ENCODE results near the gene FLT3.

DNA sequence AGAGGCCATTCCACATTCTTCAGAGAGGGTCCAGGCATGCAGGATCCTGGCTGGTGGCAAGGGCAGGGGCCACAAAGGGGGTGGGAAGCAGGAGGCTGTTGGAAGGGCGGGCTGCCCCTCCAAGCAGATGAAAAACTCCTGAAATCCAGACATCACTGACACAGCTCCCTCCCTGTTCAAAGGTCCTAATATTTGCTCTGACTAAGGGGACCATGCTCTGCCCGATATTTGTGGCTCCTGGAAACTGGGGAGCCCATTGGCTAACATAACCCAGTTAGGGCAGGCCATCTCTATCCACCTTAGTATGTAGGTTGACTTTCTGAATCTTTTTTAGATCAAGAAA, 127.9 kb downstream of the FLT3 start:
- TF ChIP-seq GABPA (IDR thresholded peaks at IDR 0.05; ENCODE audit: low read depth): no peak
- TF ChIP-seq CTCF (IDR thresholded peaks at IDR 0.05; ENCODE audit: insufficient read depth, low read length): no peak
- TF ChIP-seq, protein P1, sequence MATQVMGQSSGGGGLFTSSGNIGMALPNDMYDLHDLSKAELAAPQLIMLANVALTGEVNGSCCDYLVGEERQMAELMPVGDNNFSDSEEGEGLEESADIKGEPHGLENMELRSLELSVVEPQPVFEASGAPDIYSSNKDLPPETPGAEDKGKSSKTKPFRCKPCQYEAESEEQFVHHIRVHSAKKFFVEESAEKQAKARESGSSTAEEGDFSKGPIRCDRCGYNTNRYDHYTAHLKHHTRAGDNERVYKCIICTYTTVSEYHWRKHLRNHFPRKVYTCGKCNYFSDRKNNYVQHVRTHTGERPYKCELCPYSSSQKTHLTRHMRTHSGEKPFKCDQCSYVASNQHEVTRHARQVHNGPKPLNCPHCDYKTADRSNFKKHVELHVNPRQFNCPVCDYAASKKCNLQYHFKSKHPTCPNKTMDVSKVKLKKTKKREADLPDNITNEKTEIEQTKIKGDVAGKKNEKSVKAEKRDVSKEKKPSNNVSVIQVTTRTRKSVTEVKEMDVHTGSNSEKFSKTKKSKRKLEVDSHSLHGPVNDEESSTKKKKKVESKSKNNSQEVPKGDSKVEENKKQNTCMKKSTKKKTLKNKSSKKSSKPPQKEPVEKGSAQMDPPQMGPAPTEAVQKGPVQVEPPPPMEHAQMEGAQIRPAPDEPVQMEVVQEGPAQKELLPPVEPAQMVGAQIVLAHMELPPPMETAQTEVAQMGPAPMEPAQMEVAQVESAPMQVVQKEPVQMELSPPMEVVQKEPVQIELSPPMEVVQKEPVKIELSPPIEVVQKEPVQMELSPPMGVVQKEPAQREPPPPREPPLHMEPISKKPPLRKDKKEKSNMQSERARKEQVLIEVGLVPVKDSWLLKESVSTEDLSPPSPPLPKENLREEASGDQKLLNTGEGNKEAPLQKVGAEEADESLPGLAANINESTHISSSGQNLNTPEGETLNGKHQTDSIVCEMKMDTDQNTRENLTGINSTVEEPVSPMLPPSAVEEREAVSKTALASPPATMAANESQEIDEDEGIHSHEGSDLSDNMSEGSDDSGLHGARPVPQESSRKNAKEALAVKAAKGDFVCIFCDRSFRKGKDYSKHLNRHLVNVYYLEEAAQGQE (IDR thresholded peaks at IDR 0.05; ENCODE audit: insufficient replicate concordance, low read depth): no peak

Measured in HL-60 (cell line).